GM19463 (cell line): ENCODE data around the gene P3H2.

ENCODE experiments used
- ATAC-seq: cut with Tn5 transposase; IDR thresholded peaks from one replicate; pipeline ENCODE4 v1.9.1; 2021; ENCODE audit warnings: mild to moderate bottlenecking, moderate library complexity; ENCODE audit not compliant: unreplicated experiment

The P3H2 gene

DNA sequence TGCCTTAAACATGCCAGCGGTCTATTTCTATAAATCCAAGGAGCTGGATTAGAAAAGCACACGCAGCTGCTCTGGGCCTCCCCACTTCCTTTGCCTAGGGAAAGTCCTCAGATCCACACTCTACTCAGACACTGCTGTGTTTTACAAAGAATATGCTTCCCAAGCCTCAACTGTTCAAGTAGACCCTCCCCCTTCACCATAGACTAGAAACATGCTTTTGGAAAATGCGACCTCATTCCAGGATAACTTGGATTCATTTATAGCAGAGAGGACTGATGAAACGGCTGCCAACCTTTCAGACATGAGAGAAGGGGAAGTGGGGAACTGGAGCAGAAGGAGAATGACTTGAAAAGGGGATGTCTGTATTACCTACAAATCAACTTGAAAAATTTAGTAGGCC is 64.0 kb downstream of the P3H2 start:
- no peak for ATAC-seq

DNA sequence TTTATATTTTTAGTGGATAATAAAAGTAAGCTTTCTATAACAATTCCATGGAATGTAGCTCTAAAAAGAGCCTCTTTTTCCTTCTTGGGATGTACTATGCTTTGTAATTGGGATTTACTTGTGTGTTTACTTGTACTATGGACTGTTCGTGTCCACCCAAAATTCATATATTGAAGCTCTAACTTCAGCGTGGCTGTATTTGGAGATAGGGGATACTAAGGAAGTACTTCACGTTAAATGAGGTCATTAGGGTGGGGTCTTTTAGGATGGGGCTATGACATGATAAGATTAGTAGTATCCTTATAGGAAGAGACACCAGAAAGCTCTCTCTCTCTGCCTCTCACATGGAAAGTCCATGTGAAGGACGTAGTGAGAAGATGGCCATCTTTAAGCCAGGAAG is 64.9 kb downstream of the P3H2 start:
- ATAC-seq: no peak

DNA sequence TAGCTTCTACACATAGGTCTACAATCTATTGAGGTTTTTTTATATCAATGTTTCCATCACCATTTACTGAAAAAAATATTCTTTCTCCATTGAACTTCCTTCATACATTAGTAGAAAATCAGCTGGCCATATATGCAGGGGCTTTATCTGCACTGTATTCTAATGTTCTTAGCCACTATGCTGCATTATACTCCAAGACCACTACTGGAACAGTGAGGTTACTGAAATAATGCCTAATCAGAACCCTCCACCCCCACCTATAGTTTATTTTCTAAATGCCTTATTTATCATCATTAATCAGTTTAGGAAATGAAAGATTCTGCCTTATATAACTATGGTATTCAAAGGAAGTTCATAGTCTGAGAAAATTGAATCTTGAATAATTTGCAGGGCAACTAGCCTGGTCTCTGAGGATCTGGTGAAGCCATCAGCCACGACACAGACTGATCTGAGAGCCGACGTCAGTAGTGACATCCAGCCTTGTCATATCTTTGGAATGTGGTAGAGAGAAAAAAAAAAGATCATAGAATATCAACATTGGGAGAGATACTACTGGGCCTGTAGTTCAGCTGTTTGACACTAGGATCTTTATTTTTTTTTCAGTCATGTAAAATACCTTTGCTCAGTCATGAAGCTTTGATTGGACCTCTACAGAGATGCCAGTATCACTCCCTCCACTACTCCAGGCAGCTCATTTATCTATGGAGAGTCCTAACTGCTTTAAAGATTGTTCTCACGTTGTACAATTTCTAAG is 66.6 kb downstream of the P3H2 start:
- ATAC-seq: no peak

DNA sequence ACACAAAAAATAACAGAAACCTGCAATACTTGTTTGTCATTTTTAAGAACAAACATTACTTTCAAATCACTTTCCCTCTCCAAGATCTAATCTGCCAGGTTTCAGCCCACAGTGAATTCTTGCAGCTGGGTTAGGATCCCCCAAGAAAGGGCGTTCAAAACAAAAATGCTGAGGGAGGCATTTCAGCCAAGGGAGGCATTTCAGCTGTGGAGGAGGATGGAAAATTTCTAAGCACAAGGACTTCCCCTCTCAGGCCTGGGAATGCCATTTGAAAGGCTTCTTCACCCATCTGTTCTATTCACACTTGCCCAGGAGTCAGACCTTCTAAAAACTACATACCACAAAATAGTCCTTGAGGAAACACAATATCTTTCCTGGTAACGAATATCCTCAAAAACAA is 69.1 kb downstream of the P3H2 start:
- no peak for ATAC-seq

DNA sequence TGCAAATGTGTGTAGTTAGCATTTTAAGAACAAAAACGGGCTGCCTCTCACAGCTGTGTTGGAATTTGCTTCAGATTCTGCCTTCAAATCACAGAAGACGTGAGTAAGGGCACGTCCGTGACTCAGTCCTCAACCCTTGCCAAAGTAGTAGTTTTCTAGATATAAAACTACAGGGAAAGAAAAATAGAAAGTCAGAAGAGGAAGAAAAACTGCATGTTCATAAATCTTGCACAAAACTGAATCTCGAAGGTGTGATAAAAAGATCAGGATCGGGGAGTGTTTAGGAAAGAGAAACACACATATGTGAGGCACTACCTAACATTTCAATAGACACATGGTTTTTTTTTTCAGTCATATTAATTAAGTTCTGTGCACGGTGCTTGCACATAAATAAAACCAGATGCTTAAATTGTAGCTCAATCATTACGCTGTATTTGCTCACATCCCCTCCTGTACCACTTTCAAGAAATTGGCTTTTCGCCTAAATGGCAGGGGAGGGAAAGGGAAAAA is 71.7 kb downstream of the P3H2 start:
- ATAC-seq: no peak

DNA sequence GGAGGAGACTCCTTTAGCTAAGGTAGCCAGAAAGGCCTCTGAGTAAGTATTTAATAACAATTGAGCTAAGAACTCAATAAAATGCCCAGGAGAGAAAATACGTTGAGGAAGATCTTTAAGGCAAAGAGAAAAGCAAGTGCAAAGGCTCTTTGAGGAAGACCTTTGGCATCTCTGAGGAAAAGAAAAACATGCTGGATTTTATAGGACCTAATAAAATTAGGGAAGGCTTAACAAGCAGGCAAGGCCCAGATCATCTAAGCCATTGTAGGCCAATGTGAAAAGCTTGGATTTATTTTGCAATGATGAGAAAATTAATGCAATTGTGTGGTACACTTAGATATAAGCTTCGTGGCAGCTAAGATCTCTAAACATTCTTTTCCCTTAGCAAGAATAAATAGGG is 75.7 kb downstream of the P3H2 start:
- ATAC-seq: no peak

DNA sequence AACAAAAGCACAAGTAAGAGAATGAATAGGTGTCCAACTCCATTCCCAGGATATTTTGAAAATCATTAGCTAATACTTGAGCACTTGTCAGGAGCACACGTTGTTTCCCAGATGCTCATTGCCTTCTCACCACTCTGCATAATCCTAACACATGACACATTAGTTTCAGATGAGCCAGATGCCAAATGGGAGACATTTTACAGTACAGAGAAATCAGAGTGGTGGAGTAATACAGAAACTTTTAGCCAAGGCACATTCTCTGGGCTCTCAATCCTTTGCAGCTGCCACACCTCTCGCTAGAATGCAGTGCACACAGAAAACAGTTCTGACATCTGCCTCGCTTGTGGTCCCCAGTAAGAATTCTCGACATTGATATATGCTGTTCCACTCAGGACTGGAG is 76.6 kb downstream of the P3H2 start:
- no peak for ATAC-seq

DNA sequence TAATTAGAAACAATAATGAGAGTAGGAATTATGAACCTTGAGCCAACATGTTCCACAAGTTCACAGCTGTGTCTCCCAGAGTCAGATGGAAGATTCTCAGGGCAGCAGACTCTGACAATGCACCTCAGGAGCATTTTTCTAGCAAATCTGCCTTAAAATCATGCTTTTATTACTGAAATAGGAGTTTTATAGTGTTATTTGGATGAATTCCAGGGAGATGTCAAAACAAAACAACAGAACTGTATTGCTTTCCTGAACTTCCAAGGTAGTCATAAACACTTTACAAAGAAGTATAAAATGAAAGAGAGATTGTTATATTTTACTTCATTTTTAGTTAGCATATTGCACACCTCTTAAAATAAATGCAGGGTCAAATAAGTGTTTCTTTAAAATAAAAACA is 77.0 kb downstream of the P3H2 start:
- no peak for ATAC-seq

DNA sequence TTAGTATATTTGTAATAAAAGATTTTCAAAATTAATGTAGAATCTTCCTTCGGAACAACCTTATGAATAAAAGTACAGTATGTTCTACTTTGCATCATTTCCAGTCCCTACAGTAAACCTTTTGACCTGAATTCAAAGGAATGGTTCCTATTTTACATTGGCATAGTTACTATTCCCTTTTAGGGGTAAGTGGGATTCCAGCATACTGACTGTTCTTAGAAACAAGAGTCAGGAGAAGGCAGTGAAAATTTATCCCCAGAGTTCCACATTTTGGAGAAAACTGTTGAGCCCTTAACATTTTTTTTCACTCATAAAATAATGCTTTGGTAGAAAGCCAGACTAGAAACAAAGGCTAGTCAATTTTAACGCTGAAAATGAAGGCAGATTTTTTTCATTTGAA is 78.1 kb downstream of the P3H2 start:
- no peak for ATAC-seq

DNA sequence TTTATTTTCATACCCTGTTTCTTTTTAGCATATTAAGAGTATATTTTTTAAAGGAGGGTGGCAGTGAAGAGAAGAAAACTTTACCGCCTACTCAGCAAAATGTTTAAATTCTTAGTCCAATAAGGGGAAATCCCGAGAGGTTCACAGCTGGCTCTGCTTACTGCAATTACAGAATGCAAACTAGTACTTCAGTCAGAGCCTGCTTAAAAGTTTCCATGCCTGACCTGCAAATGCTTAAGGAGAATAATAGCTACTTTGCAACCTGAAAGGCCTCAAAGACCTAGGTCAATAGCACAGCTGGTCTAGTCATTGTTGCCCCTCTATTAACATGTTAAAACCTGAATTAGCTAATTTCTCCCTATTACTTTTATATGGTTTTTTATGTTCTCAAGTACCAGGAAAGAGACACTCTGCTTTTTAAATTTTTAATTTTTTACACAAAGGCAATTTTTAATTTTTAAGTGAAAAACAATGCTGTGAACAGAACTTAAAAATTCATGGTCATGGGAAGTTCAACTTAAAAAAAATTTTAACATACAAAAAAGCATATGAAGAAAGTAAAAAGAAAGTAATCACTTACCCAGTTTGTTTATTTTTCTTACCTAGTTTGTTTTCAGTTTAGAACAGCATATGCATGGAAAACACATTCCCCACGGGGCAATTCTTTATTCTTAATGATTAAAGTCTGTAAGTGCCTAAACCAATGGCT is 79.2 kb downstream of the P3H2 start:
- no peak for ATAC-seq

DNA sequence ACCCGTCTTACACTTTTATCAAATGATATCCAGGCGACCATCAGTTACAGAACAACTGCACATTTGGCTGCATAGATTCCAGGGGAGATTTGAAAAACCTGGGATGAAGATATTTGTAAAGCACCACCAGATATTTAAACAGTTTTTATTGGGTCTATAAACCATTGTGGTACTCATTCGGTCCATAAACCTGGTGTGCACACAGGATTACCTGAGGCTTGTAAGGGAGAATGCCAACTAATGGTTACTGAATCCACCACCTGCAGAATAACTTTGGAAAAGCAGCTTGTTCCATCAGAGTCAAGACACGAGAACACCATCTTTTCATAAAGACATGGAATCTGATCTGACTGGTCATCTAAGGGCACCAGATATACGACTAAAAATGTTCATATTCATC is 80.6 kb downstream of the P3H2 start:
- no peak for ATAC-seq

DNA sequence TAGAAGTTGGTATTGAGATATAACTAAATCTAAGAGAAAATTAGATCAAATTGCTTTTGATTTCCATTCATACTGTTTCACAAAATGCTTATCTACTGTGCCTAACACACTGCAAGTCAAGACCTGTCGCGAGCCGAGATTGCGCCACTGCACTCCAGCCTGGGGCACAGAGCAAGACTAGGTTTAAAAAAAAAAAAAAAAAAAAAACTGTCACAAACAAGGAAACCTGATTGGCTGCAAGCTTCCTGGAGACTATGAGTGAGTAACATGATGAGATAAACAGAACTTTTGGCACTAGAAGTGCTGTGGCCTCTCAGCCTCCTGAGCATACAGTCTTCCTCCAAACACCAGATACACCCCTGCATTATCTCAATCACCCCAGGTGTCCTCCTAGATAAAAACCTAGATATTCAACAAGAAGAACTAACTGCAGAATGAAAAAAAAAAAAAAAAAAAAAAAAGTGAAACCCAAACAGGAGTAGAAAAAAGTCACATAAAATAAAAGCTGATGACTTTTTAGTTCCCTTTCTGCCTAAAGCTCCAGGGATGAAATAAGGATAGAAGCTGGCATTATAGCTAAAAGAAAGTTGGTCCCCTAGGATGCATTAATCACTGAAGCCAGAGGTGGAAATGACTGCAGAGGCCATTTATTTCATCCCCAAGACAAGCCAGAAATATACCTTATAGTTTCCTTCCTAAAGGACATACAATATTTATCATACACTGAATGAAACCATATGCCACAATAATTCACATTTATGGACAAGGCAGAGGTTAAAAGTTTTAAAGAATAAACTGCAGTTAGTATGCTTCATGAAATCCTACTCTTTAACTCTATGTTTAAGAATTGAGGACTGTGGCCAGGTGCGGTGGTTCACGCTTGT is 82.4 kb downstream of the P3H2 start:
- no peak for ATAC-seq

DNA sequence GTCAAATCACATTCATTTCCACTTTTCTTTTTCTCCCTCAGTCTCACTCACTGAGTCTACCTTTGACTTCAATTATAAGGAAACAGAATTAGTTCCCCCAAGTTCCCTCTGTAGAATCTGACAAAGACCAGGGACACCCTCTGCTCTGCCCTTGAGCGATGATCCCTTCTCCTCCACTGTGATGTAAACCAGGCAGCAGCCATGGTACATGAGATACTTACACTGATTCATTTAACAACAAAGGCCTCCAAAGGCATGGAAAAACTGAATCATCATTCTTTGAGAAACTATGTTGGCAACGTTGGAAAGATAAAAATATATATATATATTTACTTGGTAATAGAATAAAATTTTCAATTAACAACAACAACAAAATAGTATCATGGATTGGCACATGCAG is 84.1 kb downstream of the P3H2 start:
- ATAC-seq: no peak

DNA sequence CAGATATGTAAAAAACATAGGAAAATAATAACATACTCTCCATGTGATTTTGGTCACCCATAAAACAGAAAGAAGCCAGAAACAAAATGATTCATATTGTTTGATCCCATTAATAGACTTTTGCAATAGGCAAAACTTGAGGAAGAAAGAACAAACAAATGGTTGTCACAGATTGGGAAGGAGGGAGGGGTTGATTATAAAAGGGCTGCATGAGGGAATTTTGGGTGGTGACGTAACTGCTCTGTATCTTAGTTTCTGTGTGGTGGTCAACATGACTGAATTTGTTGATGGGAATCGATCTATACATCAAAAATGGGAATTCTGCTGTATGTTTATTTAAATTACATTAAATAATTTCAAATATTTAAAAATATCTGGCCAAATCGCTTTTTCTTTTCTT is 86.3 kb downstream of the P3H2 start:
- ATAC-seq: no peak

DNA sequence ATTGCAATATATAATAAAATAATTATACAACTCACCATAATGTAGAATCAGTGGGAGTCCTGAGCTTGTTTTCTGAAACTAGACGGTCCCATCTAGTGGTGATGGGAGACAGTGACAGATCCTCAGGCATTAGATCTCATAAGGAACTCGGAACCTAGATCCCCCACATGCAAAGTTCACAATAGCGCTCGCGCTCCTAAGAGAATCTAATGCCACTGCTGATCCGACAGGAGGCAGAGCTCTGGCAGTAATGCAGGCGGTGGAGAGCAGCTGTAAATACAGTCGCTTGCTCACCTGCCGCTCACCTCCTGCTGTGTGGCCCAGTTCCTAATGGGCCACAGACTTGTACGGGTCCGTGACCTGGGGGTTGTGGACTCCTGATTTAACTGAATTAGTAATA is 87.8 kb downstream of the P3H2 start:
- ATAC-seq: no peak

DNA sequence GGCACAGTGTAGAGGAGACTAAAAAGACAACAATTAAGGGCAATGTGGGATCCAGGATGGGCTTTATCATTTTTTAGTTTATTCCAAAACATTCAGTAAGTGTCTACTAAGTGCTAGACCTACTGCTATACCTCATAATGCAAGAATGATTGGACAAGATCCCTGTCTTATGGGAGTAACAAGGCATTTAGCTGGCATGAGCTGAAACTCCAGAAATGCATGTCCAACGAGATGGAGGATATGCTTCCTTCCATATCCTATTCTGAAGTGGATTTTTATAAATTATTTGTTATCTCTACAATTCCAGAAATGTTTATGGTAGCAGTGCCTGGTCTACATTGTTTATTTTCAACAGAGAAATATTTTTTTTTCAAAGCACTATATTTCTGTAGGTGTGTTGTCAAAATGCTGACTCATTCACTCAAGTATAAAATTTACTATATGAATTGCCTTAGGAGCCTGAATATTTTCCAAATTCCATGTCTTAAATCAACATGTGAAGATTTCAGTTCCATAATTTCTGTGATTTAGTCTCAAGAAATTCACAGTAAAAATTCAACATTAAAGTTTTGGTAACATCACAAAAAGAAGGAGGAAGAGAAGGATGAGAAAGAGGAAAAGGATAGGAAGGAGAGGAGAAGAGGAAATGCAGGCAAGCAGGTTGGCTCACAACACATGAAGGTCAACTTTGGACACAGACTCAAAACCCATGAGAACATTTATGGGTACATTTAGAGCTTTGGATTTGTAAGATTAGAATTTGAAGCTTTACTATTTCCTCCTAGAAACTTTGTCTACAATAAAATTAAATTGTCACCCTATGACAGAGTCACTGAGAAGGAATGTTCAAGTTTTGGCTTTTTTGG is 88.6 kb downstream of the P3H2 start:
- ATAC-seq: no peak

DNA sequence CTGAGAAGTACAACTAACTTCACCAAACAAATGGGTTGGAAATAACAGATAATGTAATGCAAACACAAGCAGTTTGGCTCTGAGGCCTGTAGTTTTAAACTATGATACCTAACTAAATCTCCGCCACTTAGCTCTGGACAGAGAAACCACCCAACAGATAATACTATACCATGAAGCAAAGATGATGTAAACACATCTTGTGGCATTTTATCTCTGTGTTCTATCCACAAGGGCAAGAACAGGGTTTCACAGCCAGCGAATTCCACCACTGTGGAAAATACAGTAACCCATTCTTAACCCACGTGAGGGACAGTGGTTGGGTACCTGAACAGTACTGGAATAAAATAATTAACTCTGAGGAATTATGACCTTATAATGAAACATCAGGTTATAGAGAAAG is 93.6 kb downstream of the P3H2 start:
- ATAC-seq: no peak

DNA sequence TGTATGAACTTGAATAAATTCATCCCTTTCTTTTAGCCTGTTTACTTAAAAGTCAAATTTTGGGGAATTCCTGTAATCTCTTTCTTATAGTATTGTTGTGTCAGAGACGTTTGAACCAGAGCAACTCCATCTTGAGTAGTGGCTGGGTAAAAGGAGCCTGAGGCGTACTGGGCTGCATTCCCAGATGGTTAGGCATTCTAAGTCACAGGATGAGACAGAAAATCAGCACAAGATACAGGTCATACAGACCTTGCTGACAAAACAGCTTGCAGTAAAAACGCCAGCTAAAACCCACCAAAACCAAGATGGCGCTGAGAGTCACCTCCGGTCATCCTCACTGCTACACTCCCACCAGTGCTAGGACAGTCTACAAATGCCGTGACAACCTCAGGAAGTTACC is 94.5 kb downstream of the P3H2 start:
- no peak for ATAC-seq

DNA sequence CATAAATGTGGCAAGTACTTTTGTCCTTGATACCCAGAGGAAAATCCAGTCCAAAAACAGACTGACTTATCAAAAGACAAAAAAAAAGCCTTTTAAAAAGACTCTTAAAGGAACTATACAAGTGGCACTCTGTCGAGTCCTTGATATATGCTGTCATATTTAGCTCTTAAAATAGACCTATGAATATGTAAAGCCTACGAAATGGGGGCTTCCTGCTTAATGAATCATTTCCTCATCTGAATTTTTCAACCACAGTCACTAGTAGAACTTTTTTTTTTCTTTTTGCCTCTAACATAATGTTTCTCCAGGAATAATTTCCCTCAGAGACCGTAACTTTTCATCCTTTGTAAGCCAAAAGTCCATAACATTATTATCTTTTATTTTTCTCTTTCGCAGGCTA is 95.8 kb downstream of the P3H2 start:
- ATAC-seq: no peak

DNA sequence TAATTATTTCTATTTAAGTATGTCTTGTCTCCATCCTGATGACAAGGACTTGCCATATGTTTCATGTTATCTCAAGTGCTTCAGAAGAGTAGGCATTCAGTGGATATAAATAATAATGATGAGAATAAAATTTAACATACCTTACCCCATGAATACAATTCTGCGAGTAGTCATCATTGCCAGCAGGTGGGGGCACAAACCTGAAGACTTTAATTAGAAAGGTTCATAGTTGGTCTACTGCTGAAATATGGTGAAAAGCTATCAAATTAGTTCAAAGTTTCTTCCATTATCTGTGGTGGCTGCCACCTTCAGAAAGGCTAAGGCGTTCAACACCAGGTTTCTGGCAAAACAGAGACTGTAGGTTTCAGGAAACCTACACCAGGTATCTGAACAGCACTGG is 100.9 kb downstream of the P3H2 start:
- ATAC-seq: no peak

DNA sequence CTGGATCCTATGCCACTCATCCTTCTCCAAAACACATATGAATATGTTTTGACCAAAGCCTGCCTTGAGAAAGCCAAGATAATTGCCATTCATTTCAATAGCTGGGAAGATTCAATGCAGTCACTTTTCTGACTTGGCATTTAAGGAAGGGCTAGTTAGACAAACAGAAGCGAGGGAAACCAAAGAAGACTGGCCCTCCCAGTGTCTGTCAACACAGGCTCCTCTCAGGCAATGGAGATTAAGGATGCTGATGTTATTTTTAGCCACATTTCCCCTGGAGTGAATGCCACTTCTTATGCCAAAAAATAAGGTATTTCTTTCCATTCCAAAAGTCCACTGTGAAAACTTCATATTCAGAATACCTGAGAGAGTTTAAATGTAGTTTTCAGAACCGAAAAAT is 101.7 kb downstream of the P3H2 start:
- no peak for ATAC-seq
